HG03103 (cell line): ENCODE data around the gene BCL7B.
"Not testable (repeated sequence)": the region's sequence is repeated elsewhere in the genome, so short reads cannot be mapped to it uniquely, and the experiment has no call there.

ENCODE experiments used
- ATAC-seq: cut with Tn5 transposase; IDR thresholded peaks from one replicate; pipeline ENCODE4 v1.9.1; 2021; ENCODE audit warnings: low read depth; ENCODE audit not compliant: unreplicated experiment

BCL7B gene

GRCh38 chr7:73504920-73505319 is 52.6 kb downstream of the BCL7B start:
- no peak for ATAC-seq

GRCh38 chr7:73504017-73504416 is 53.5 kb downstream of the BCL7B start:
- no peak for ATAC-seq

- ATAC-seq, result no peak
Measured at GRCh38 chr7:73503229-73503628, 54.3 kb downstream of the BCL7B start.

- no peak for ATAC-seq
Measured at GRCh38 chr7:73496626-73497025, 60.9 kb downstream of the BCL7B start.

GRCh38 chr7:73495507-73495906 is 62.0 kb downstream of the BCL7B start:
- ATAC-seq, result not testable (repeated sequence)

GRCh38 chr7:73489976-73490375 is 67.5 kb downstream of the BCL7B start:
- no peak for ATAC-seq

- no peak for ATAC-seq
Measured at GRCh38 chr7:73487486-73487885, 70.0 kb downstream of the BCL7B start.
